T-helper 1 cell (primary cell): ENCODE results near the gene NUP160.
"Not testable (repeated sequence)": the region's sequence is repeated elsewhere in the genome, so short reads cannot be mapped to it uniquely, and the experiment has no call there.

Experiments used
- DNase-seq, 5 donors: peaks; one replicate each; pipeline ENCODE4 v3.0.0-alpha.2; 2012 to 2020
- total RNA-seq, 4 donors: gene quantifications; one replicate each; lab custom pipeline; 2026; lab: John Stamatoyannopoulos, UW

The NUP160 gene, protein sequence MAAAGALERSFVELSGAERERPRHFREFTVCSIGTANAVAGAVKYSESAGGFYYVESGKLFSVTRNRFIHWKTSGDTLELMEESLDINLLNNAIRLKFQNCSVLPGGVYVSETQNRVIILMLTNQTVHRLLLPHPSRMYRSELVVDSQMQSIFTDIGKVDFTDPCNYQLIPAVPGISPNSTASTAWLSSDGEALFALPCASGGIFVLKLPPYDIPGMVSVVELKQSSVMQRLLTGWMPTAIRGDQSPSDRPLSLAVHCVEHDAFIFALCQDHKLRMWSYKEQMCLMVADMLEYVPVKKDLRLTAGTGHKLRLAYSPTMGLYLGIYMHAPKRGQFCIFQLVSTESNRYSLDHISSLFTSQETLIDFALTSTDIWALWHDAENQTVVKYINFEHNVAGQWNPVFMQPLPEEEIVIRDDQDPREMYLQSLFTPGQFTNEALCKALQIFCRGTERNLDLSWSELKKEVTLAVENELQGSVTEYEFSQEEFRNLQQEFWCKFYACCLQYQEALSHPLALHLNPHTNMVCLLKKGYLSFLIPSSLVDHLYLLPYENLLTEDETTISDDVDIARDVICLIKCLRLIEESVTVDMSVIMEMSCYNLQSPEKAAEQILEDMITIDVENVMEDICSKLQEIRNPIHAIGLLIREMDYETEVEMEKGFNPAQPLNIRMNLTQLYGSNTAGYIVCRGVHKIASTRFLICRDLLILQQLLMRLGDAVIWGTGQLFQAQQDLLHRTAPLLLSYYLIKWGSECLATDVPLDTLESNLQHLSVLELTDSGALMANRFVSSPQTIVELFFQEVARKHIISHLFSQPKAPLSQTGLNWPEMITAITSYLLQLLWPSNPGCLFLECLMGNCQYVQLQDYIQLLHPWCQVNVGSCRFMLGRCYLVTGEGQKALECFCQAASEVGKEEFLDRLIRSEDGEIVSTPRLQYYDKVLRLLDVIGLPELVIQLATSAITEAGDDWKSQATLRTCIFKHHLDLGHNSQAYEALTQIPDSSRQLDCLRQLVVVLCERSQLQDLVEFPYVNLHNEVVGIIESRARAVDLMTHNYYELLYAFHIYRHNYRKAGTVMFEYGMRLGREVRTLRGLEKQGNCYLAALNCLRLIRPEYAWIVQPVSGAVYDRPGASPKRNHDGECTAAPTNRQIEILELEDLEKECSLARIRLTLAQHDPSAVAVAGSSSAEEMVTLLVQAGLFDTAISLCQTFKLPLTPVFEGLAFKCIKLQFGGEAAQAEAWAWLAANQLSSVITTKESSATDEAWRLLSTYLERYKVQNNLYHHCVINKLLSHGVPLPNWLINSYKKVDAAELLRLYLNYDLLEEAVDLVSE (N-terminal part only)
- total RNA-seq: 51.2 to 96.6 (median 89.5) reads per million in 4 donors

DNA sequence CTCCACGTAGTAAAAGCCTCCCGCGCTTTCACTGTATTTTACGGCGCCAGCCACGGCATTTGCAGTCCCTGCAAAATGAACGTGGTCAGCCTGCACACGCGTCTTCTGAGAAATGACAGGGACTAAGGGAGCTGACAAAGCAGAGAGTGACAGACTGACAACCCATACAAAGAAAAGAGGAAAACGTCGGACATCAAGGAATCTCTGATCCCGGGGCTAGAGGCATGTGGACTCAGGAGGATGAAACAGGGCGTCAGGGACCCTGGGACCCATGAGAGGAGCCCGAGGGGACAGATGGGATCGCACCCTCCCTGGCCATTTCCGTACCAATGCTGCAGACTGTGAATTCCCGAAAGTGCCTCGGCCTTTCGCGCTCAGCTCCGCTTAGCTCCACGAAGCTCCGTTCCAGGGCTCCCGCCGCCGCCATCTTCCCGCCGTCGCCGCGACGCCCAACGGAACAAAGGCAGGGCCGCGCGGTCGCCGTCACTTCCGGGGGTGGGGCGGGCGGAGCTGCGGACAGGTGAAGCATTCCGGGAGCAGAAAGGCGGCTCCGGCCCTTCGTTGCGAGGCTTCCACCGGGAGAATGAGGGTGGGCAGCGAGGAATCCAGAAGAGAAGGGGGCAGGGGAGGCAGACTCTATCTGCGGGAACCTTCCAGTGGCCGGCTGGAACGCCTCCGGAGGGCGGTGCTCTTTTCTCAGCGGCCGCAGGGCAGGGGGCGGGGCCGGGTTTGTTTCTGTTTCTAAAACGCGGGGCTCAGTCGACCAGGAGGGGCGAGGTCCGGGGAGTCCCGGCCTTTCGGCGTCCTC is at the start of gene NUP160:
Gene NUP160, minus strand, starts transcription at position 459 of the 808 bp plus-strand sequence. Its CDS starts 32 bp downstream, at position 427.
- peak; percentile 69 to 86 (median 83) for DNase-seq

DNA sequence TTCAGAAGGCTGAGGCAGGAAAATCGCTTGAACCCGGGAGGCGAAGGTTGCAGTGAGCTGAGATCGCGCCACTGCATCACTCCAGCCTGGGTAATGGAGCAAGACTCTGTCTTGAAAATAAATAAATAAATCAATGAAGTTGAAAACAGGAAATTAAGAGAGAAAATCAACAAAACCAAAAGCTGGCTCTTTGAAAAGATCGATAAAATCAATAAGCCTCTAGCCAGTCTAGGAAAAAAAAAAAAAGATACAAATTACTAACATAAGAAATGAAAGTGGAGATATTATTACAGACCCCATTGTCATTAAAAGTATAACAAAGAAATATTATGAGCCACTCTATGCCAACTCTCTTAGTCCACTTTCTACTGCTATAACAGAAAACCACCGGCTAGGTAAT is 48.0 kb upstream of the NUP160 start:
- no peak for DNase-seq

DNA sequence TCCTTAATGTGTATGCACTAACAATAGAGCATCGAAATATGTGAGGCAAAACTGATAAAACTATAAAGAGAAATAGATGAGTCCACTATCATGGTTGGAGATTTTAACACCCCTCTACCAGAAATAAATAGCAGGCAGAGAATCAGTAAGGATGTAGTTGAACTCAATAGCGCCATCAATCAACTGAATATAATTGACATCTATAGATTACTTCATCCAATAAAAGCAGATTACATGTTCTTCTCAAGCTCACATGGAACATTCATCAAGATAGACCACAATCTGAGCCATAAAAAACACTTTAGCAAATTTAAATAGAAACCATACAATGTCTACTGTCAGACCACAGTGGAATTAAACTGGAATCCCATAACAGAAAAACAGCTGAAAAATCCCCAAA is 46.9 kb upstream of the NUP160 start:
- DNase-seq: no peak

DNA sequence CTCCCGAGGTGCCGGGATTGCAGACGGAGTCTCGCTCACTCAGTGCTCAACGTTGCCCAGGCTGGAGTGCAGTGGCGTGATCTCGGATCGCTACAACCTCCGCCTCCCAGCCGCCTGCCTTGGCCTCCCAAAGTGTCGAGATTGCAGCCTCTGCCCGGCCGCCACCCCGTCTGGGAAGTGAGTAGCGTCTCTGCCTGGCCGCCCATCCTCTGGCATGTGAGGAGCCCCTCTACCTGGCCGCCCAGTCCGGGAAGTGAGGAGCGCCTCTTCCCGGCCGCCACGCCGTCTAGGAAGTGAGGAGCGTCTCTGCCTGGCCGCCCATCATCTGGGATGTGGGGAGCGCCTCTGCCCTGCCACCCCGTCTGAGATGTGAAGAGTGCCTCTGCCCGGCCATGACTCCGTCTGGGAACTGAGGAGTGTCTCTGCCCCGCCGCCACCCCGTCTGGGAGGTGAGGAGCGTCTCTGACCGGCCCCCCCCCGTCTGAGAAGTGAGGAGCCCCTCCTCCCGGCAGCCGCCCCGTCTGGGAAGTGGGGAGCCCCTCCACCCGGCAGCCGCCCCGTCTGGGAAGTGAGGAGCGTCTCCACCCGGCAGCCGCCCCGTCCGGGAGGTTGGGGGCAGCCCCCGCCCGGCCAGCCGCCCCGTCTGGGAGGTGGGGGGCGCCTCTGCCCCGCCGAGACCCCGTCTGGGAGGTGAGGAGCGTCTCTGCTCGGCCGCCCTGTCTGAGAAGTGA is 44.6 kb upstream of the NUP160 start:
- not testable (repeated sequence) for DNase-seq

DNA sequence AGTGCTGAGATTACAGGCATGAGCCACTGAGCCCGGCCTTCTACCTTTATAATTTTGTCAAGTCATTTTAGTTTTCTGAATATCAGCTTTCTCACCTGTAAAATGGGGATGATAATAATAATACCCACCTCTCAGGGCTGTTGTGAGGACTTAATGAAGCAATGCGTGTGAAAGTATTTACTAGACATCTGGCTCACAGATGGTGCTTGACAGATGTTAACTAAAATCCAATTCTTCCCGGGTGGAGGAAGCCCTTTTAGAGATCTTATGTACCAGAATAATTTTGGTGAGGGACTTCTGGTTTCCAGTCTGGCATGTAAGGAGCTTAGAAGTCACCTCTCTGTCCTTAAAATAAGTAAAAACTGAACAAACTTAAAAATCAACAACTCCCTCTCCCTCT is 43.7 kb upstream of the NUP160 start:
- DNase-seq: no peak

DNA sequence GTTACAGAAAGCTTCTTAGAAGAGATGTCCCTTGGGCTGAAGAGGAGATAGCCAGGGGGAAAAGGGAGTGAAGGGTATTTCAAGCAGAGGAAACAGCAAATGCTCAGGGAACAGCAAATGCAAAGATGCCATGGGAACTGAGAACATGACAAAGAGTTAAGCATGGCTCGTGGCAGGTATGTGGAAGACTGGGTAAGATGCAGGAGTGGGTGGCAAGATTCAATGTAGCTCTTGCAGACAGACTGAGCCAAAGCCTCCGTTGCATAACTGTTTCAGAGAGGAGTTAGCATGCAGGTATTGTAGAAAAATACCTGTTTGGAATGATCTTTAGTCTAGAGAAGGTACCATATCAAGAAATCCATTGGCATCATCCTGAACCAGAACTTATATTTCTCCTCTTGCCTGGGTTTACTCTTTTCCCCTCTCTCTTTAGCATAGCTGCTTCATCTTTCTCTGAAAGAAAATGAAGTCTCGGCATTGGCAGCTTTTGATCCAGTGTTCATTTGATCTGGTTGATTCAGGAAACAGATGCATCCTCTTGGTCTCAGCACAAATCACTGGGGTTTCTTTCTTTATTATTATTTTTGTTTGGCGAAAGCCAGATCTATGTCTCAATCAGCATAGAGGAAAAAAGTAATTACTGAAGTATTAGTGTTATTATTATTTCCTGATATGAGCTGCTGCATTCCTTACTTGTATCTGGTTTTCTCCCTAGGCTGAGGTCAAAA is 41.7 kb upstream of the NUP160 start:
- no peak for DNase-seq

DNA sequence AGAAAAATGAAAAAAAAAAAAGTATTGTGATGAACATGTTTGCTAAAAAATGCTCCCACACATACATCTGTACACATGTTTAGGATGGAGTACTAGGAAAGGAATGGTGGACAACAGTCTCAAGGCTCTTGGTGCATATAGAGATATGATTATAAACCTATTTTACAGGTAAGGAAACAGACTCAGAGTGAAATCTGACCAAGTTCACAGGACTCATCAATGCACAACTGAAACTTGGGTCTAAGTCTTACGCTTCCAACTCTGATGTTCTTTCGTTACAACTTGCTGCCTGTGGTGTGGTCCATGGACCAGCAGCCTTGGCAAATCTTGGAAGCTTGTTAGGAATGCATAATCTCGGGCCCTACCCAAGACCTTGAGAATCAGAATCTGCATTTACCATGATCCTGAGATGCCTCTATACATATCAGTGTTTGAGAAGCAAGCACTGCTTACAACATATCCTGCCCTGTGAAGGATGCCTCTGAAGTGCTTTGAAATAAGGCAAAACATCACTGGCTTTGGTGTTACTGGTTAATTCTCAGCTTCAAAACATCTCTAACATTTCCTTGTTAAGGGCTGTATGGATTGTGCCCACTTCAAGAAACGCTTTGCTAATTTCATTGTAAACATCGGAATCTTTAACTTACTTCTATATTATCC is 39.9 kb upstream of the NUP160 start:
- DNase-seq: peak in 1 of 5 donors; percentile 47

DNA sequence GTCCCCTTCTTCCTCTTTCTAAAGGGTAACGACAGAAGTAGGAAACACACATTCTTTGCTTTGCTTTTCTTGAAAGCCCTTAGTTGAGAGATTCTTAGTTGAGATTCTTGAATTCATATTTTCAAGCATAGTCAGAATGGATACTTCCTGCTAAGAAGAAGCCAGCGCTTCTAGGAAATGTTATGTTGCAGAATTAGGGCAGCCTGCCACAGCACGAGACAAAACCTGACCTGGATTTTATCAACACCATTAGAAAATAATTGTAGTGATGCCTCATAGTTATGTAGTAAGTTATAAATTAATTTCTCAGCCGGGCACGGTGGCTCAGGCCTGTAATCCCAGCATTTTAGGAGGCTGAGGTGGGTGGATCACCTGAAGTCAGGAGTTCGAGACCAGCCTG is 37.9 kb upstream of the NUP160 start:
- peak in 1 of 5 donors; percentile 84 for DNase-seq

DNA sequence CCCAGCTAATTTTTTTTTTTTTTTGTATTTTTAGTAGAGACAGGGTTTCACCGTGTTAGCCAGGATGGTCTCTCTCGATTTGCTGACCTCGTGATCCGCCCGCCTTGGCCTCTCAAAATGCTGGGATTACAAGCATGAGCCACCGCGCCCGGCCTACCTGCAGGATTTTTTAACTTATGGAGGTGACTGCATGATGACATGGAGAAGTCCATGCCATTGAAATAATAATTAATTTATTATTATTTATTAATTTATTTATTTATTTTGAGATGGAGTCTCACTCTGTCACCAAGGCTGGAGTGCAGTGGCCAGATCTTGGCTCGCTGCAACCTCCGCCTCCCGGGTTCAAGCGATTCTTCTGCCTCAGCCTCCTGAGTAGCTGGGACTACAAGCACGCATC is 34.3 kb upstream of the NUP160 start:
- DNase-seq: not testable (repeated sequence)

DNA sequence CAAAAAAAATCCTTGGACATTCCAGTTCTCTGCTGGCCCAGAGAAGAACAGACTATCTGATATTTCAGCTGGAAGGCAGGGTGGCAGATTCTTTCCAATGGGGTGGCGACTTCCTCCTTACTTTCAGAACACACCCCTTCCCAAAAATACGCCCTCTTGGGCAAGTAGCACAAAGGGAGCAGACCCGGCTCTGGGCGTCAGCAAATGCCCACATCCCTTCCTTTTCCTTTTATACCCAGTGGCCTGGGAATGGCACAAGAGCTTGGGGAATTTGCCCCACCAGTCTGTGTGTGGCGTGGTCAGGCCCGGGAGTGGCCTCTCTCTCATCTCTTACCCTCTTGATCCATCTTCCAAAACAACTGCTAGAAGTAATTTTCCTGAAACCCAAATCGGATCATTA is 33.0 kb upstream of the NUP160 start:
- no peak for DNase-seq

DNA sequence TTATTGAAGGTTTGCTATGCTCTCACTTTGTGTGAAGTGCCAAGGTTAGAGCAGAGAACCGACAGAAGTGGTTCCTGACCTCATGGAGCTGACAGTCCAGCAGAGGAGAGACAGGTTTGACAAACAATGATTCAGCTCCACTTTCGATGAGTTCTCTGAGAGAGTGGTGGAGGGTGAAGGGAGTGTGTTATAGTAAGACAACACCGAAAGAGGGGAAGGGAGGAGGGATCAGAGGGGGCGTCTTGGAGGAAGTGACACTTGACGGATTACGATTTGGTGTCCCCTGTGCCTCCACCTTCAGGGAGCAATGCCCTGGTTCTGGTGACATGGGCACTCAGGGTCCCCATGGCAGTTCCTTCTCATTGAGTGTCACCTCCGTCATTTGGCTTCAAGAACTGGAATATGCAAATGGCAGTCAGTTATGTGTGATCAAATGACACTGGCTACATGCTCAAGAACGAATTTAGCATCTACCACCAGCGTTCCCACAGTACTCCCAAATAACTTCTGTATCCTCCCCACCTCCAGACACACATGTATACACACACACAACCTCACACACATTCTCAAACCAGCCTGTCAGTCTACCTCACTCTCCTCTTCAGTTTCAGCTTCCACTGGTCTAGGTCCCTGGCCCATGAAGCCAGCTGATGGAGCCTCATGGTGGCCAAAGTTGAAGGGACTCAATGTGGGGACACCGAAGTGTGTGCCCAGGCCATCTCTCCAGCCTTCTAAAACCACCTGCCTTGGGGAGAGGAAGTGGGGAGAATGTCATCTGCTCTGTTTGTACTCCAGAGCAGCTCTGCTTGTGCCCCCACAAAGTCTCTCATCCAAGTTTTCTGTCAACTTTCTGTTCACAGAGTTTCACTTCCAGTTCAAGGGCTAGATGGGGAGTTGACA is 31.4 kb upstream of the NUP160 start:
- DNase-seq: no peak

DNA sequence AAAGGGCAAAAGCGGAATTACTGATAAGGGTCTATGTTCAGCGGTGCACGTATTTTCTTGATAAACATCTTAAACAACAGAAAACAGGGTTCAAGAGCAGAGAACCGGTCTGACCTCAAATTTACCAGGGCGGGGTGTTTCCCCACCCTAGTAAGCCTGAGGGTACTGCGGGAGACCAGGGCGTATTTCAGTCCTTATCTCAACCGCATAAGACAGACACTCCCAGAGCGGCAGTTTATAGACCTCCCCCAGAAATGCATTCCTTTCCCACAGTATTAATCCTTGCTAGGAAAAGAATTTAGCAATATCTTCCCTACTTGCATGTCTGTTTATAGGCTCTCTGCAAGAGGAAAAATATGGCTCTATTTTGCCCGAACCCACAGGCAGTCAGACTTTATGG is 27.7 kb upstream of the NUP160 start:
- not testable (repeated sequence) for DNase-seq

DNA sequence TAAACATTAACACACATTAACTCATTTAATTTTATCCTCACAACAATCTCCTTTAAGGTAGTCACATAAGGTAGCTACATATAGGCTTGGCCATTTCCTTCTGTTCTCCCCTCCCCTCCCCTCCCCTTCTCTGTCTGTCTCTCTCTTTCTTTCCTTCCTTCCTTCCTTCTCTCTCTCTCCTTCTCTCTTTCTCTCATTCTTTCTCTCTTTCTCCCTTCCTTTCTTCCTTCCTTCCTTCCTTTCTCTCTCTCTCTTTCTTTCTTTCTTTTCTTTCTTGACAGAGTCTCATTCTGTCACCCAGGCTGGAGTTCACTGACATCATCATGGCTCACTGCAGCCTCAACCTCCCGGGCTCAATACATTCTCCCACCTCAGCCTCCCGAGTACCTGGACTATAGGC is 22.3 kb upstream of the NUP160 start:
- DNase-seq: no peak

DNA sequence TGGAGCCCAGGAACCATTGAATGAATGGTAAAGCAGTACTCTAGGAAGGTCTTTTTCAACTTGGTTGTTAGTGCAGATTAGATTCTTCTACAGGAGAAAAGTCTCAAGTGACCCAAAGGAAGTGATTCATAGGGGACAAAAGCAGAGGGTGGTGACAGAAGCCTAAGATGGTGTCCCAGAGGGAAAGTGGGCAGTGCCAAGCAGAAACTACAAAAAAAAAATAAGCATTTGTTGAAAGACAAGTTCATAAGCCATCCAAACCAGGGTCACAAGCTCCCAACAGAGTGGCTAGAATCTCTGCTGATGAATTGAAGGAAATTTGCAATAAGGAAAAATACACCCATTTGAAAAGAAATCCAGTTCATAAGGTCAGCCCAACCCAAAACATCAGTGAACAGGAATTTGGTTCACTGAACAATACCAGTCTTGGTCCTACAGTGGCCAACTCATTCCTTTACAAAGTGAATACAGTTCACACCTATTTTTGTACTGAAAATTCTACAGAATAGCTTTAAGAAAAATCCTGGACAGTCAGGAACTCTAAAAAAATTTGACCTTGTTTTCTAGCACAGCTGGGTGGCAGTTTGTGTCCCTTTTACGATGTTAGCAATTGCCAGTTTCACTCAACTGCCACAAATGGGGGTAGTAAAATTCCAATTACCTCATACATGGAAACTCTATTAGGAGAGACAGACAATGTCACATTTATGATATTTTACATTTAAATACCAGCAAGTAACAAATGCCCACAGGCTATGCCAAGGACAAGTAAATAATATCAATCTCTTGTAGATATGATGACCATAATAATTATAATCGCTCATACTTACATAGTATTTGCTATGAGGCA is 21.6 kb upstream of the NUP160 start:
- DNase-seq: no peak

DNA sequence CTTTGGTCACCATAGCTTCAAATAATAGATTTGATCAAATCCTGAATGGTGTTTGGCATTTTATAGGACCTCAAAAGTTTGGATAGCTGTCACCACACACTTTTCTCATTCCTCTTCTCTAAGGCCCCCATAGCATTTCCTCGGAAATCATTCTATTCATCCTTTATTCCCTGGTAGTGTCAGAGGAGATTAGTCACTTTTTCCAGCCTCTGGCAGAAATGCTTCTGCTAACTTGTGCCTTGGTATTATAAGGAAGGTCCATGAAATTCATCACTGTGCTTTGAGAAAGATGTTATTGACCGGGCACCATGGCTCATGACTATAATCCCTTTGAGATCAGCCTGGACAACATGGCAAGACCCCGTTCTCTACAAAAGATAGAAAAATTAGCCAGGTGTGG is 19.7 kb upstream of the NUP160 start:
- no peak for DNase-seq

DNA sequence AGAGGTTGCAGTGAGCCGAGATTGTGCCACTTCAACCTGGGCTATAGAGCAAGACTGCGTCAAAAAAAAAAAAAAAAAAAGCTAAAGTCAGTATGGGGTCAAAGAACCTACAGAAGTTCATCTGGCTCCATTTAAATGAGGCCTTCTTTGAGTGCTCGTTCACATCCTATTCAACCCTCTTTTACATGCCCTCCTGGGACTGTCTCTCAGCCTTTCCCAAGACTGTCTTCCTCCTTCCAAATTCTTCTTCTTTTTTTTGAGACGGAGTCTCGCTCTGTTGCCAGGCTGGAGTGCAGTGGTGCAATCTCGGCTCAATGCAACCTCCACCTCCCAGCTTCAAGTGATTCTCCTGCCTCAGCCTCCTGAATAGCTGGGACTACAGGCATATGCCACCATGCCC is 18.7 kb upstream of the NUP160 start:
- not testable (repeated sequence) for DNase-seq

DNA sequence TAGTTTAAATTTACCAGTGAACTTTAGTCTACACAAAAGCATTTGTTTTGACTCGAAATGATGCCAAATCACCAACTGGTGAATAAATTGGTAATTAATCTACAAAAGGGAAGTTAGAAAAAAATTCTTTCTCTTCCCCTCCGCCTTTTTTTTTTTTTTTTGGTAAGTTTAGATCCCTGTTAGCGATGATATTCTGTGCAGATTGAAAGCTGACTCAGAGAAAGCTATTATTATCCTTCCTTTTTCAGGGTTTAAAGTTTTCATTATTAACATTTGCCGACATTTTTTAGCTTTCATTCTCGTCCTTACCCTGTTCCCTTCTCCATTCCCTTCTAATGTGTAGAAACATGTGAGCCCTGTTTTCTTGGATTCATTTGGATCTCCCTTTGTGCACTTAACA is 16.8 kb upstream of the NUP160 start:
- DNase-seq: no peak
